ENCODE data around the gene GRK3.
"Not testable (repeated sequence)": the region's sequence is repeated elsewhere in the genome, so short reads cannot be mapped to it uniquely, and the experiment has no call there.

GRK3 gene

DNA sequence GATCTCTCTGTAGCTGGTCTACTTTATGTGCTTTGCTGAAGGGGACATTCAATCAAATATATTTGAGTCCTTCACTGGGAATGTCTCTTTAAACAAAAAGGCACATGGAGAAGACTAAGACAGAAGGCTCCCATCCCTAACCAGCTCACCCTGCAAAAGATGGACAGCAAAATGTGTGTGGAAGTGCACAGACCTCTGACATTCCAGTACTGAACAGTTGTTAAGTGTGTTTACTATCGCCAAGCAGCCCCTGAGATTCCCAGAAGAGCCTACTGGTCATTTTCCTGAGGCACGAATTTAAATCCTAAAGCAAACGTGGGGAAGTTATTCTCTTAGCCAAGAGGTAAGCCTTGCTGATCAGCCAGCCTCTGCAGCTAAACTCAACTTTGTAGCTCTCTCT lies 50.3 kb downstream of the GRK3 start:
- H3K4me3 ChIP-seq (ENCODE audit: insufficient read length, low read depth); H3K27me3 ChIP-seq (ENCODE audit: insufficient read depth, insufficient read length); H3K9me3 ChIP-seq (ENCODE audit: insufficient read depth, low read length); DNase-seq (ENCODE audit: low read depth, low spot score); H3K4me1 ChIP-seq (ENCODE audit: insufficient read depth, insufficient read length); H3K9ac ChIP-seq (ENCODE audit: insufficient read length, low read depth); H3K36me3 ChIP-seq (ENCODE audit: insufficient read depth, insufficient read length, low read length): not testable (repeated sequence)

DNA sequence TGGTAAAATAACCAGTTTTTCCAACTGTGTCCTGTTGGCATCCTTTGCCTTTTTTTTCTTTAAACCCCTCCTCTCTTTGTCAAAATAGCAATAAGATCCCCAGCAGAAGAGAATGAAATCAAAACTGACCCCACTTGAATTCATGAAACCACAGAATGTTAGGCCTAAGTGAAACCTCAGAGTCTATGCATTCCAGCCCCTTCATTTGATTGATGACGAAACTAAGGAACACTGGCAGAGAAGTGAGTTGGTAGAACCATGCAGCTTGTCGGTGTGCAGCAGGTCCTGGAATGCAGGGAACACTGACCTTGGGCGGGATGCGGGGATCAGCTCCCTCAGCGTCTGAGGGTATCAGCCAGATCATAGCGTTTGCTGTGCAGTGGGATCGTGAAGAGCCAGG lies 57.5 kb downstream of the GRK3 start:
- no peak for DNase-seq (ENCODE audit: low read depth, low spot score)

GRCh38 chr22:25623310-25623734 lies 58.8 kb downstream of the GRK3 start:
- no peak for DNase-seq (ENCODE audit: low read depth, low spot score)
- no peak overlapping the region for H3K9ac ChIP-seq (ENCODE audit: insufficient read length, low read depth)

More for the DNA sequence above, 57.5 kb downstream of the GRK3 start:
- no peak for TF ChIP-seq SUZ12 (IDR thresholded peaks at IDR 0.05; ENCODE audit: extremely low read depth, insufficient read depth, insufficient read length)
- TF ChIP-seq YY1 (IDR thresholded peaks at IDR 0.05; ENCODE audit: insufficient read depth, insufficient read length) = no peak
- TF ChIP-seq ZNF274 (IDR thresholded peaks at IDR 0.05; ENCODE audit: low read depth, low read length) = no peak
- H3K27me3 ChIP-seq (ENCODE audit: insufficient read depth, insufficient read length) = no peaks in the 10 kb centered on the region
- H3K9ac ChIP-seq (ENCODE audit: insufficient read length, low read depth) = no peak overlapping the region
- H3K4me1 ChIP-seq (ENCODE audit: insufficient read depth, insufficient read length) = no peaks in the 10 kb centered on the region
- H3K36me3 ChIP-seq (ENCODE audit: insufficient read depth, insufficient read length, low read length) = no peaks in the 10 kb centered on the region
- no peak overlapping the region for H3K4me3 ChIP-seq (ENCODE audit: insufficient read length, low read depth)
- no peaks in the 10 kb centered on the region for H3K9me3 ChIP-seq (ENCODE audit: insufficient read depth, low read length)

GRCh38 chr22:25623851-25624250 lies 59.4 kb downstream of the GRK3 start:
- Histone ChIP-seq H3K27me3 (ENCODE audit: insufficient read depth, insufficient read length) (no peaks in the 10 kb centered on the region), H3K9ac (ENCODE audit: insufficient read length, low read depth) (no peak overlapping the region), H3K4me1 (ENCODE audit: insufficient read depth, insufficient read length) (no peaks in the 10 kb centered on the region), H3K9me3 (ENCODE audit: insufficient read depth, low read length) (no peaks in the 10 kb centered on the region), H3K4me3 (ENCODE audit: insufficient read length, low read depth) (no peak overlapping the region), H3K36me3 (ENCODE audit: insufficient read depth, insufficient read length, low read length) (no peaks in the 10 kb centered on the region)
- TF ChIP-seq ZNF274 (IDR thresholded peaks at IDR 0.05; ENCODE audit: low read depth, low read length) (no peak), SUZ12 (IDR thresholded peaks at IDR 0.05; ENCODE audit: extremely low read depth, insufficient read depth, insufficient read length) (no peak), YY1 (IDR thresholded peaks at IDR 0.05; ENCODE audit: insufficient read depth, insufficient read length) (no peak)
- no peak for DNase-seq (ENCODE audit: low read depth, low spot score)

More at GRCh38 chr22:25623310-25623734, 58.8 kb downstream of the GRK3 start:
- no peak for TF ChIP-seq YY1 (IDR thresholded peaks at IDR 0.05; ENCODE audit: insufficient read depth, insufficient read length)
- H3K9me3 ChIP-seq (ENCODE audit: insufficient read depth, low read length) = no peaks in the 10 kb centered on the region
- no peaks in the 10 kb centered on the region for H3K36me3 ChIP-seq (ENCODE audit: insufficient read depth, insufficient read length, low read length)
- no peak overlapping the region for H3K4me3 ChIP-seq (ENCODE audit: insufficient read length, low read depth)
- H3K27me3 ChIP-seq (ENCODE audit: insufficient read depth, insufficient read length) = no peaks in the 10 kb centered on the region
- no peaks in the 10 kb centered on the region for H3K4me1 ChIP-seq (ENCODE audit: insufficient read depth, insufficient read length)

GRCh38 chr22:25624476-25624875 lies 60.0 kb downstream of the GRK3 start:
- Histone ChIP-seq H3K4me3 (ENCODE audit: insufficient read length, low read depth) (no peak overlapping the region), H3K9me3 (ENCODE audit: insufficient read depth, low read length) (no peaks in the 10 kb centered on the region), H3K27me3 (ENCODE audit: insufficient read depth, insufficient read length) (no peaks in the 10 kb centered on the region), H3K4me1 (ENCODE audit: insufficient read depth, insufficient read length) (no peaks in the 10 kb centered on the region), H3K9ac (ENCODE audit: insufficient read length, low read depth) (no peak overlapping the region), H3K36me3 (ENCODE audit: insufficient read depth, insufficient read length, low read length) (no peaks in the 10 kb centered on the region)
- no peak for TF ChIP-seq ZNF274 (IDR thresholded peaks at IDR 0.05; ENCODE audit: low read depth, low read length)
- no peak for TF ChIP-seq SUZ12 (IDR thresholded peaks at IDR 0.05; ENCODE audit: extremely low read depth, insufficient read depth, insufficient read length)
- TF ChIP-seq YY1 (IDR thresholded peaks at IDR 0.05; ENCODE audit: insufficient read depth, insufficient read length) = no peak
- no peak for DNase-seq (ENCODE audit: low read depth, low spot score)

DNA sequence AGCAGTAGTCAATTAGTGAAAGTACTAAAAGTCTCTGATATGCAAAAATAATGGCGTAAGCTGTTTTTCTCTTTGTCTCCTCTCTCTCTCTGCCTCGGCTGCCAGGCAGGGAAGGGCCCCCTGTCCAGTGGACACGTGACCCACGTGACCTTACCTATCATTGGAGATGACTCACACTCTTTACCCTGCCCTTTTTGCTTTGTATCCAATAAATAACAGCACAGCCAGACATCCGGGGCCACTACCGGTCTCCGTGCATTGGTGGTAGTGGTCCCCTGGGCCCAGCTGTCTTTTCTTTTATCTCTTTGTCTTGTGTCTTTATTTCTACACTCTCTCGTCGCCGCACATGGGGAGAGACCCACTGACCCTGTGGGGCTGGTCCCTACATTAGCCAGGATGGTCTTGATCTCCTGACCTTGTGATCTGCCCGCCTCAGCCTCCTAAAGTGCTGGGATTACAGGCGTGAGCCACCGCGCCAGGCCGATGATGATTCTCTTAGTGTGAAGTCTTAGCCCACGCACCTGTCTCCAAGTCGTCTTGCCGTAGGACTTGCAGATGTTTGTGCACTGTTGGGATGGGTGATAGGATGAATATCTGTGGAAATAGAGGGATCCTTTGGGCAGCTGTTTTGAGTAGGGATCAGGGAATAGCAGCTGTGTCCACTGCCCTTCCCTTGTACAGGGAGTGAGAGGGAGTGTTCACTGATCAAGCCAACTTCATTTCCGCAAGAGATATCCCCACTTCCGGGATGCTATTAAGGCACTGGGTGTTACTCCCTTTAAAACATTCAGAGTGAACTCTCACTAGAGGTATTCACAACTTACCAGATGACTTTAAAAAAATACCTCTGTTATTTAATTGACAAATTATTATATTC lies 61.5 kb downstream of the GRK3 start:
- not testable (repeated sequence) for H3K4me3 ChIP-seq (ENCODE audit: insufficient read length, low read depth); H3K9ac ChIP-seq (ENCODE audit: insufficient read length, low read depth); DNase-seq (ENCODE audit: low read depth, low spot score); H3K9me3 ChIP-seq (ENCODE audit: insufficient read depth, low read length); H3K4me1 ChIP-seq (ENCODE audit: insufficient read depth, insufficient read length); H3K27me3 ChIP-seq (ENCODE audit: insufficient read depth, insufficient read length); H3K36me3 ChIP-seq (ENCODE audit: insufficient read depth, insufficient read length, low read length)

GRCh38 chr22:25626624-25626990 lies 62.1 kb downstream of the GRK3 start:
- Histone ChIP-seq H3K27me3 (ENCODE audit: insufficient read depth, insufficient read length) (no peaks in the 10 kb centered on the region), H3K36me3 (ENCODE audit: insufficient read depth, insufficient read length, low read length) (no peaks in the 10 kb centered on the region), H3K4me1 (ENCODE audit: insufficient read depth, insufficient read length) (no peaks in the 10 kb centered on the region), H3K9me3 (ENCODE audit: insufficient read depth, low read length) (no peaks in the 10 kb centered on the region), H3K4me3 (ENCODE audit: insufficient read length, low read depth) (no peak overlapping the region), H3K9ac (ENCODE audit: insufficient read length, low read depth) (no peak overlapping the region)
- DNase-seq (ENCODE audit: low read depth, low spot score) = no peak
- no peak for TF ChIP-seq YY1 (IDR thresholded peaks at IDR 0.05; ENCODE audit: insufficient read depth, insufficient read length)
- no peak for TF ChIP-seq SUZ12 (IDR thresholded peaks at IDR 0.05; ENCODE audit: extremely low read depth, insufficient read depth, insufficient read length)
- no peak for TF ChIP-seq ZNF274 (IDR thresholded peaks at IDR 0.05; ENCODE audit: low read depth, low read length)

Data from NT2/D1 (cell line).